PC-9 (cell line): ENCODE data around the gene FARS2. TPM values are rescaled to one million over a fixed set of nuclear protein-coding genes. Genes with fewer than 3 reads are reported as not detected.

Source experiments
- BruUV-seq: library from RNA; stranded (reverse); fragments of 400-500 nt; replicated peaks from 2 replicates; lab custom pipeline; 2021; lab: Mats Ljungman, UMichigan
- CTCF ChIA-PET: fragments of 300-600 bp; sonication (Branson Sonifier 250); formaldehyde crosslinking; loops from one replicate; lab custom pipeline; 2022; ENCODE audit warnings: antibody characterized with exemption; lab: Charles Lee
- POLR2A ChIA-PET: fragments of 300-600 bp; sonication (Branson Sonifier 250); formaldehyde crosslinking; loops from one replicate; lab custom pipeline; 2022; ENCODE audit warnings: antibody characterized with exemption; ENCODE audit not compliant: unreplicated experiment; lab: Charles Lee
- DNase-seq, 2 experiments: peaks; one replicate each; pipeline versions ENCODE4 v3.0.0 to v3.0.0-alpha.2; 2015 to 2022; ENCODE audit warnings: mixed read lengths in 1 of 2
- H2AFZ ChIP-seq: fragments of 200-600 bp; sonication (generic); 2 replicates; pipeline ENCODE4 v1.8.1; 2017; ENCODE audit warnings: antibody characterized with exemption
- H3F3A ChIP-seq: fragments of 200-600 bp; sonication (generic); 2 replicates; pipeline ENCODE4 v1.8.1; 2017; ENCODE audit warnings: antibody characterized with exemption, mild to moderate bottlenecking, low read depth; ENCODE audit not compliant: insufficient read depth
- H3K27ac ChIP-seq: fragments of 200-600 bp; sonication (generic); 2 replicates; pipeline ENCODE4 v1.6.1; 2016; ENCODE audit warnings: mixed run types
- H3K27me3 ChIP-seq: fragments of 200-600 bp; sonication (generic); 2 replicates; pipeline ENCODE4 v1.6.1; 2016; ENCODE audit warnings: low read depth, mixed run types; ENCODE audit not compliant: insufficient read depth
- H3K36me3 ChIP-seq: fragments of 200-600 bp; sonication (generic); 2 replicates; pipeline ENCODE4 v1.6.1; 2016; ENCODE audit warnings: low read depth, mixed run types
- H3K4me1 ChIP-seq: fragments of 200-600 bp; sonication (generic); replicated peaks from 2 replicates; pipeline ENCODE4 v1.6.1; 2016; ENCODE audit warnings: mixed run types; ENCODE audit not compliant: insufficient read depth
- H3K4me2 ChIP-seq: fragments of 200-600 bp; sonication (generic); 2 replicates; pipeline ENCODE4 v1.6.1; 2017; ENCODE audit warnings: mixed run types
- H3K4me3 ChIP-seq: fragments of 200-600 bp; sonication (generic); 2 replicates; pipeline ENCODE4 v1.6.1; 2016; ENCODE audit warnings: mixed run types
- H3K79me2 ChIP-seq: fragments of 200-600 bp; sonication (generic); 2 replicates; pipeline ENCODE4 v1.6.1; 2017; ENCODE audit warnings: low read depth, mixed run types
- H3K9me2 ChIP-seq: fragments of 200-600 bp; sonication (generic); 2 replicates; pipeline ENCODE4 v1.8.1; 2017; ENCODE audit warnings: mild to moderate bottlenecking; ENCODE audit not compliant: insufficient read depth
- H3K9me3 ChIP-seq: fragments of 200-600 bp; sonication (generic); 2 replicates; pipeline ENCODE4 v1.8.1; 2016; ENCODE audit warnings: low read depth; ENCODE audit not compliant: insufficient read depth
- H4K20me1 ChIP-seq: fragments of 200-600 bp; sonication (generic); 2 replicates; pipeline ENCODE4 v1.8.1; 2017; ENCODE audit not compliant: insufficient read depth
- EZH2 ChIP-seq: fragments of 200-600 bp; sonication (generic); IDR thresholded peaks from 2 replicates; pipeline ENCODE4 v1.8.0; 2017; ENCODE audit warnings: antibody characterized with exemption, low read depth
- intact Hi-C: fragments of 100-400 bp; cut with micrococcal nuclease; formaldehyde crosslinking; loops from one replicate; pipeline ENCODE4 v1.10.0; 2022; ENCODE audit not compliant: unreplicated experiment
- total RNA-seq: library from RNA; stranded (reverse); gene quantifications from 2 replicates; pipeline ENCODE4 v1.2.3, GENCODE V29; 2021
- TF ChIP-seq, protein P1 (sequence below): fragments of 200-600 bp; sonication (generic); conservative IDR thresholded peaks from 2 replicates; pipeline ENCODE4 v1.6.1; 2017; ENCODE audit warnings: mixed run types, antibody characterized with exemption, mild to moderate bottlenecking, moderate library complexity

Gene FARS2
- total RNA-seq, 1 experiment from 2014 or later, result 26.7 TPM

DNA sequence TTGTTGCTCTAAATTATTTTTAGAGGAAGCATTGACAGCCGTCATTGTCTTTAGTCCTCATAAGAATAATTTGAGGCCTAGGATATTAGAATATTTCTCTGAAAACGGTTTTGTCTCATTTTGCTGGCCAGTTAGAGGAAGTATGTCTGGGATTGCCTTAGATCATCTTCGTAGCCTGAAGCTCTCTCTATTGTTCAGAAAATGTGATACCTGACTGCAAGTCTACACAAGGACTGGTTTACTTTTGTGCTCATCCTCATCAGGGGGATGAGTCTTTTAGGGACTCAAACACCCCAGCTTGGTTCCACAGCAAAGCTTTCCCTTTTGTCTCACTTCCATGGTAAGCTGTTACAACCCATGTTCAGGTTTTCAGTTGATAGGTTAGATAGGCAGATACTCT is 141.8 kb downstream of the FARS2 start:
- no peaks in the 10 kb centered on the region for H3F3A ChIP-seq
- no peak for DNase-seq
- no peaks in the 10 kb centered on the region for H3K79me2 ChIP-seq
- no peak overlapping the region for H3K4me3 ChIP-seq
- H3K9me2 ChIP-seq, result no peaks in the 10 kb centered on the region
- TF ChIP-seq, protein P1, sequence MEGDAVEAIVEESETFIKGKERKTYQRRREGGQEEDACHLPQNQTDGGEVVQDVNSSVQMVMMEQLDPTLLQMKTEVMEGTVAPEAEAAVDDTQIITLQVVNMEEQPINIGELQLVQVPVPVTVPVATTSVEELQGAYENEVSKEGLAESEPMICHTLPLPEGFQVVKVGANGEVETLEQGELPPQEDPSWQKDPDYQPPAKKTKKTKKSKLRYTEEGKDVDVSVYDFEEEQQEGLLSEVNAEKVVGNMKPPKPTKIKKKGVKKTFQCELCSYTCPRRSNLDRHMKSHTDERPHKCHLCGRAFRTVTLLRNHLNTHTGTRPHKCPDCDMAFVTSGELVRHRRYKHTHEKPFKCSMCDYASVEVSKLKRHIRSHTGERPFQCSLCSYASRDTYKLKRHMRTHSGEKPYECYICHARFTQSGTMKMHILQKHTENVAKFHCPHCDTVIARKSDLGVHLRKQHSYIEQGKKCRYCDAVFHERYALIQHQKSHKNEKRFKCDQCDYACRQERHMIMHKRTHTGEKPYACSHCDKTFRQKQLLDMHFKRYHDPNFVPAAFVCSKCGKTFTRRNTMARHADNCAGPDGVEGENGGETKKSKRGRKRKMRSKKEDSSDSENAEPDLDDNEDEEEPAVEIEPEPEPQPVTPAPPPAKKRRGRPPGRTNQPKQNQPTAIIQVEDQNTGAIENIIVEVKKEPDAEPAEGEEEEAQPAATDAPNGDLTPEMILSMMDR, result no peak
- TF ChIP-seq EZH2, result no peak
- H3K27ac ChIP-seq, result no peak overlapping the region
- H3K27me3 ChIP-seq, result no peaks in the 10 kb centered on the region
- H3K4me1 ChIP-seq, result no peaks in the 10 kb centered on the region
- H2AFZ ChIP-seq, result no peak overlapping the region
- H3K9me3 ChIP-seq, result no peaks in the 10 kb centered on the region
- H3K4me2 ChIP-seq, result no peak overlapping the region
- H4K20me1 ChIP-seq, result no peaks in the 10 kb centered on the region; the same call in 1 of the 2 replicates
- BruUV-seq, result no TSS peak
- H3K36me3 ChIP-seq, result no peaks in the 10 kb centered on the region
- ChIA-PET POLR2A (no interaction called here), CTCF (interaction anchor here (0.6 kb wide), 1 partner anchor 1144 kb away, joined by 3 read pairs; no protein-coding TSS in a partner anchor)
- intact Hi-C loops, result loop anchor here (5.0 kb wide), 2 partner anchors 1144 to 1346 kb away; no protein-coding TSS in a partner anchor

DNA sequence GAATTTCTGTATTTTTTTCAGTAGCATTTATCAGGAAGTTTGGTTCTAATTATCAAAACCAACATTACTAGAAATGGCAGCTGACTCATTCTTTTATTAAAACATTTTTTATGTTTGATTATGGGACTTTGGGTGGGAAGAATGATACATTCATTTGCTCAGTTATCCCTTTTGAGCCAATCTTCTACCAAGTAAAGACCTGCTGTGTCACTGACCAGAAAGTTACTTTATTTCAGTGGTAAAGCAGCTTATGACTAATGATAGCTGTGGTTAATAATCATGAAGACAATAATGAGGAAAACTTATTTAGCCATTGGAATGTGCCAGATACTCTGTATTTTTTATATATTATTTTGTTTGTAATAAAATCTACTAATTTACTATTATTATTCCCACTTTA is 142.3 kb downstream of the FARS2 start:
- no peak overlapping the region for H3K4me2 ChIP-seq
- ChIA-PET CTCF (interaction anchor here (0.9 to 1.1 kb wide), 2 partner anchors 260 to 346 kb away, joined by 3 read pairs; no protein-coding TSS in a partner anchor), POLR2A (no interaction called here)
- no peaks in the 10 kb centered on the region for H3K9me3 ChIP-seq
- no peaks in the 10 kb centered on the region for H3K36me3 ChIP-seq
- no peaks in the 10 kb centered on the region for H3F3A ChIP-seq
- no peaks in the 10 kb centered on the region for H3K27me3 ChIP-seq
- H4K20me1 ChIP-seq, result no peaks in the 10 kb centered on the region; the same call in 1 of the 2 replicates
- no TSS peak for BruUV-seq
- intact Hi-C loops, result loop anchor here (5.0 kb wide), 2 partner anchors 1144 to 1346 kb away; no protein-coding TSS in a partner anchor
- no peaks in the 10 kb centered on the region for H3K79me2 ChIP-seq
- no peak overlapping the region for H3K27ac ChIP-seq
- no peak overlapping the region for H2AFZ ChIP-seq
- no peaks in the 10 kb centered on the region for H3K4me1 ChIP-seq
- TF ChIP-seq, protein P1, result no peak
- no peak for TF ChIP-seq EZH2
- H3K9me2 ChIP-seq, result no peaks in the 10 kb centered on the region
- no peak for DNase-seq
- H3K4me3 ChIP-seq, result no peak overlapping the region

DNA sequence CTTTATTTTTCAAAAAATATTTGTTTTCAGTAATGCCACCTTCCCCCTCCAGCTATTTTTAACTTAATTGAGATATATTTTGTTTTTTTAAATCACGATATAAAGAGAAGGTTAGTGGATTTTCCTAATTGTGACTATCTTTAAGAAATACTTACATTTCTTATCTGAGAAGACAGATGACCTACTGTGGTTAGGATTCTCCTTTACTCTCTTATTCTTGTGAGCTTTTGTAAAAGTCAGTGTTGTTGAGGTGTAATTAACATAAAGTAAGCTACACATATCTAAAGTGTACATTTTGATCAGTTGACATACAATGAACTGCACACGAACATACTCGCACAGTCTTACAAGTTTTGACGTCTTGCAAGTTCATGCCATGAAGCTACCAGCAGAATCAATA is 144.7 kb downstream of the FARS2 start:
- CTCF ChIA-PET, result no interaction called here
- H3K36me3 ChIP-seq, result no peaks in the 10 kb centered on the region
- intact Hi-C loops, result no loop called here
- TF ChIP-seq, protein P1, result no peak
- no peak for TF ChIP-seq EZH2
- DNase-seq, result no peak
- no peaks in the 10 kb centered on the region for H3K9me2 ChIP-seq
- no peak overlapping the region for H3K27ac ChIP-seq
- H3K9me3 ChIP-seq, result no peaks in the 10 kb centered on the region
- H4K20me1 ChIP-seq, result no peaks in the 10 kb centered on the region
- H2AFZ ChIP-seq, result no peak overlapping the region
- H3K27me3 ChIP-seq, result no peaks in the 10 kb centered on the region
- no TSS peak for BruUV-seq
- POLR2A ChIA-PET, result no interaction called here
- H3K79me2 ChIP-seq, result no peaks in the 10 kb centered on the region
- no peak overlapping the region for H3K4me3 ChIP-seq
- no peaks in the 10 kb centered on the region for H3K4me1 ChIP-seq
- no peak overlapping the region for H3K4me2 ChIP-seq
- H3F3A ChIP-seq, result no peaks in the 10 kb centered on the region
